GM15510 (cell line): ENCODE data around the gene SNN.
A peak's percentile ranks its signal among the peaks of the same experiment; 100 is the strongest.

Experiments
- POLR2A ChIP-seq: IDR thresholded peaks from 3 replicates; pipeline ENCODE4 v1.6.1; 2011; ENCODE audit warnings: borderline replicate concordance; ENCODE audit not compliant: insufficient read length; ENCODE audit errors: extremely low read depth

The SNN gene

DNA sequence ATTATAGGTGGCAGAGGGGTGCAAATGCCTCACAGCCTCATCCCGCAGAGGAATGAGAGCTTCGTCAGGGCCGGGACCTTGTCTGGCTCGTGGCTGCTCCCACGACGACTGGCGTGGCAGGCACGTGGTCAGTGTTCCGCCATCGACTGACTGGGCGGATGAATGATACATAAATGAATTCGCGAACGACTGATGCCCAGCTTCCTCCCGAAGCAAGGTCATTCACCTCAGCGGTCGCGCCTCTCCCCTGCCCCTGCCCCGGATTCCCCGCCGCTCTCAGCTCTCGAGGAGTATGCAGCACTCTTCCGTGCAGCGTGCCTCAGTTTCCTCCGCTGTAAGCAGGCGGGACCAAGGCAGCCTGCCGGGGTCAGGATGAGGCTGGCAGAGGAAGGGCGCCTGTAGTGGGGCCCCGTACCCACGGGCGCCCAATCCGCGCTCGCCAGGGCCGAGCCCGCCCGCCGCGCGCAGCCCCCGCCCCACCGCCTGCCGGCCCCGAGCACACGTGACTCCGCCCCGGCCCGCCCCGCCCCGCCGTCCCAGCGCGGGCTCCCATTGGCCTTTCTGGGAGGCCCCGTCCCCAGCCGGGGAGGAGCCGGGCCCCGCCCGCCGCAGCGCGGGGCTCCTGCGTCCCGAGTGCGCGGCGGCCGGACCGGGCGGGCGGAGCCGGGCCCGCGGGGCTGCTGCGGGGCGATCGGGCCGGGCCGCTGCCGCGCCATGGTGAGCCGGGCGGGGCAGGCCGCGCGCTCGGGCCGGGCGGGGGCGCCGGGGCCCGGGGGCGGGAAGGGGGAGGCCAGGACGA lies at the start of gene SNN:
SNN (plus strand) TSS at position 632 of the 799 bp plus-strand sequence. CDS start 7,605 bp downstream, outside the sequence.
- peak; percentile 50 for TF ChIP-seq POLR2A

GRCh38 chr16:11619327-11619851 lies 48.9 kb upstream of the SNN start:
- TF ChIP-seq POLR2A, result no peak

DNA sequence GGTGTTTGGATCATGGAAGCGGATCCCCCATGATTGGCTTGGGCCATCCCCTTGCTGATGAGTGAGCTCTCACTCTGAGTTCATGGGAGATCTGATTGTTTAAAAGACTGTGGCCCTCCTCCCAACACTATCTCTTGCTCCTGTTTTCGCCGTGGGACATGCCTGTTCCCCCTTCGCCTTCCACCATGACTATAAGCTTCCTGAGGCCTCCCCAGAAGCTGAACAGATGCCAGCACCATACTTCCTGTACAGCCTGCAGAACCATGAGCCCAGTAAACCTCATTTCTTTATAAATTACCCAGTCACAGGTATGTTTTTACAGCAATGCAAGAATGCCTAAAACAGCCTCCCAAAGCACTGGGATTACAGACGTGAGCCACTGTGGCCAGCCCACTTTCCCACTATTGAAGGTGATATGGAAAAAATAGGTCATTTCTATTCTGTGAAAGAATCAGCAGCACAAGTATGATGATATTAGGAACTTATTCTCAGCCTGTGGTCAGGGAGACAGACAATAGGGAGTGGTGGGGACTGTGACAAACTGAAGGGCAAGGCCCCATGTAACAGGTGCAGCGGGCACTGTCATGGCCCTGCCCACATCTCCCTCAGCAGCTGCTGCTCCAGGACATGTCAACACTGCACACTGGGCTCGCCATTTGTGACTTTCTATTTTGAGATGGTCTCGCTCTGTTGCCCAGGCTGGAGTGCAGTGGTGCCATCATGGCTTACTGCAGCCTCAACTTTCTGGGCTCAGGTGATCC lies 47.8 kb upstream of the SNN start:
- no peak for TF ChIP-seq POLR2A

DNA sequence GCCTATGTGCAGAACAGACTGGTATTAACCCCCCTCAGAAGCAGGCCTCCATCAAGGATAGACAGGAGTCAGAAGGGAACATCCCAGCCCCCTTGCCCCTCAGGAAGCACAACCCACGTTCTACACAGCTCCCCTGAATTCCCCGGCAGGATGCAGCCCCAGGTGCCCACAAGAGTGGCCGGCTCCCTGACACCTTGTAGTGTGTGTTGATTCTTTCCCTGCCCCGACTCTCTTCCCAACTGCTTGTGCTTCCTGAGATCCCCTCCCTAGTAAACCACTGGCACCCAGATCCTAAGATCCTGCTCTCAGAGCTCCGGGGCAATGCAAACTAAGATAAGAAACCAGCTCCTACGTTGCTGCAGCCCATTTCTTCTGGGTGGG lies 46.7 kb upstream of the SNN start:
- no peak for TF ChIP-seq POLR2A

GRCh38 chr16:11621920-11622651 lies 46.2 kb upstream of the SNN start:
- no peak for TF ChIP-seq POLR2A

DNA sequence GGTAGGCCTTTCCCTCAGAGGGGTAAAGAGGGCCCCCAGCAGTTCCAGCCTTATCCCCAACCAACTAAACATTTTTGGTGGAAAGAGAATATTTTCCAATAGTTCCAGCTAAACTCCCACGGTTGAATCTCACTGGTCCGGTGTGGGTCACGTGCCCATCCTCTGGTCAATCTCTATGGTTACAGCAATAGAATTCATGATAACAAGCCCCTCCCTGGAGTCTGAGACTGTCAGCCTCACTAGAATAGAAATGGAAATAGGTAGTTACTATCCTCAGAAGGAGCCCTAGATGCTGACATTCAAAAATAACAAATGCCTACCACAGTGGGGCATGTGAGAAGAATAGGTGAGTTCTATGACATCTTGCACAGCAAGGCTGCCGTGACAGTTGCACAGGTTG lies 44.0 kb upstream of the SNN start:
- no peak for TF ChIP-seq POLR2A

- TF ChIP-seq POLR2A, result no peak
Measured at GRCh38 chr16:11624636-11625607, 43.3 kb upstream of the SNN start.

DNA sequence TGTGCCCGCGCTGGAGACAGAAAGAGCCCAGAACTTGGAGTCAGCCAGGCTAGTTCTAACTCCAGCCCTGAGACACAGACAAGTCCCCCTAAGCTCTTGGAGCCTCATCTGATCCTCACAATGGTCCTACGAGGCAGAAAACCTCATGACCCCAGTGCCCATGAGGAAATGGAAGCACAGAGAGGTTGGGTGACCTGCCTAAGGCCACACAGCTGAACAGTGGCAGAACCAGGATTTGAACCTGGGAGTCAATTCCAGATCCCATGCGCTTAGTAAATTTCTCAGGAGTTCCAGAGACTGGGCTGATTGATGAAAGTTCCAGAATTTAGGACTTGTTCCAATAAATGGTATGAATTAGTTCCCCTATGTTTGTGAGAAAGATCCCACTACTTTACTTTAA lies 42.5 kb upstream of the SNN start:
- TF ChIP-seq POLR2A, result no peak

DNA sequence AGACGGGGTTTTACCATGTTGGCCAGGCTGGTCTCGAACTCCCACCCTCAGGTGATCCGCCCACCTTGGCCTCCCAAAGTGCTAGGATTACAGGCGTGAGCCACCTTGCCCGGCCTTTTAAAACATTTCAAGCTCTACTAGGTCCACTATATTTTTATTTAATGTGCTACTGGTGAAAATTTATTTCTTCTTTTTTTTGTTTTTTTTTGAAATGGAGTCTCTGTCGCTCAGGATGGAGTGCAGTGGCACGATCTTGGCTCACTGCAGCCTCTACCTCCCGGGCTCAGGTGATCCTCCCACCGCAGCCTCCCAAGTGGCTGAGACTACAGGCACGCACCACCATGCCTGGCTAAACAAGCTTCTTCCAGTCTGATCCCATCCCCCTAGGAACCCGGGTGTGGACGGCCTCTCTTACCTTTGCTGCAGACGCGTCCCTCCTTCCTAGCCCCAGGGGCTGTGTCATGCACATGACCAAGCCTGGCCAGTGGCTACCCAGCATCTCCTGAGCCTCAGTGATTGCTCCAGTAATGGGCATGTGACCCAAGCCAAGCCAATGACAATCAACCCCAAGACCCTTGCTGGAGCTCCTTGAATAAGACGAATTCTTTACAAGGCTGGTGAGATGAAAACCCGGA lies 41.5 kb upstream of the SNN start:
- no peak for TF ChIP-seq POLR2A

DNA sequence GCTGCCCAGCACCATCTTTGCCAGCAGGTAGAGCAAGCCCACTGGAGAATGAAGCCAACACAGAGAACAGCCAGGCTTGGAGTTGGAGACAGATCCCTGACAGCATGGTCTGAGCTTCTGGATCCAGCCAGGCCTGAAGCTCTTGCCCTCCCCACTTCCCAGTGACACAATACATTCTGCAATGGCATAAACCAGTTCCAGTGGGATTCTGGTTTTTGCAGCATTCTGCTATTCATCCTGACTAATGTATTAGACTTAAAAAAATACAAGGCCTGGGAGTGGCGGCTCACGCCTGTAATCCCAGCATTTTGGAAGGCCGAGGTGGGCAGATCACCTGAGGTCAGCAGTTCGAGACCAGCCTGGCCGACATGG lies 41.0 kb upstream of the SNN start:
- TF ChIP-seq POLR2A, result no peak

GRCh38 chr16:11627822-11628457 lies 40.3 kb upstream of the SNN start:
- TF ChIP-seq POLR2A, result no peak

DNA sequence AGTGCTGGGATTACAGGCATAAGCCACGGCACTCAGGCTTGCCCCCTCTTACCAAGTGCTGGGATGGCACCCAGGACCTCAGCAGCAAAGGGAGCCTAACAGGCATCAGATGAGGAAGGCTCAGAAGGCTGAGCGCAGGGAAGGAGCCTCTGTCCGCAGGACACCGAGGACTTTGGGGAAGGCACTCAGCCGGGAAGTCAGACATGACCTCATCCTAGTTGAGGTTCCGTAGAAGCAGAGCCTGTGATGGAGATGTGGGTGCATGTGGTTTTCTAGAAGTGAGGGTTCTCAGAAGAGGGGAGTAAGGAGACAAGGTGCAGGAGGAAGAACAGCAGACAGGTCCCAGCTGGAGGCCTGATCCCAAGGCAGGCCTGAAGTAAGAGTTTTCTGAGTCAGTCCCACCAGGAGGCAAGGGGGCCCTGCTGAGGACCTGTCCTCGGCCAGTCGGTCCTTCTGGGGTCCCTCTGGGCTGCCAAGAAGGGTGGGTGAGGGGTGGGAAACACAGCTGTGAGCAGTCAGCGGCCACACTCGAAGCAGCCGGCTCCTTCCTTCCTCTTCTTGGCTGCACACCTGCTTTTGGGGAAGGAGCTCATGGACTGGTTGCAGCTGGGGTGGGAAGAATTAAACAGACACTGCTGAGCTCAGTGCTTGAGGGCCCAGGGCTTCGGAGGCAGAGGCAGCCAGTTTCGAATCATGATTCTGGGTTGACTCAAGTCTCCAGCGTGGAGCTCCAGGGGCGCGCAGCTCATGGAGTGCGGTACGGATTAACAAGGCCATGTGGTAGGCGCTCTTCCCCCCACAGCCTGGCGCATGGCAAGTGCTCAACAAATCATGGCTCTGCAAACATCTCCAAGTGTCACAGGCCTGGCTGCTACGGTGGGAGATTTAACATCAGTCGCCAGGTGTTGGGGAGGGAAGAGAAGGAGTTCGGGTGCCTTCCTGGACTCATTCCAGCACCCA lies 38.9 kb upstream of the SNN start:
- no peak for TF ChIP-seq POLR2A

GRCh38 chr16:11630046-11630767 lies 38.0 kb upstream of the SNN start:
- no peak for TF ChIP-seq POLR2A
